Bronchus fibroblast of lung (primary cell): ENCODE measurements around the gene BNIP1. TPM values are rescaled to one million over a fixed set of nuclear protein-coding genes. Genes with fewer than 3 reads are reported as not detected.

Source experiments
- total RNA-seq: library from RNA; depleted of rRNA; stranded (reverse); fragments of >200 nt; gene quantifications from 2 replicates; pipeline ENCODE4 v1.2.3, GENCODE V29; 2015

The BNIP1 gene
- total RNA-seq = 17.8 and 23.0 TPM in 2 replicates

GRCh38 chr5:173144200-173145176 lies at the start of gene BNIP1:
Gene BNIP1, plus strand, starts transcription at chr5:173144531. Its CDS starts 15 bp downstream, at chr5:173144546.

Other genes with a start within 250 kb of the BNIP1 start
- 57.2 and 64.9 TPM in 2 replicates for gene RPL26L1, start 185.1 kb upstream of the BNIP1 start, total RNA-seq
- gene ATP6V0E1, start 160.8 kb upstream of the BNIP1 start, total RNA-seq = 88.9 and 94.0 TPM in 2 replicates
- gene CREBRF, start 88.2 kb upstream of the BNIP1 start, total RNA-seq = 1.3 and 3.0 TPM in 2 replicates
- gene NKX2-5, start 90.7 kb downstream of the BNIP1 start, total RNA-seq = not detected in 2 replicates
- gene STC2, start 183.9 kb downstream of the BNIP1 start, total RNA-seq = 78.9 and 86.2 TPM in 2 replicates